ENCODE data around the gene LRTM1. TPM values are rescaled to one million over a fixed set of nuclear protein-coding genes. Genes with fewer than 3 reads are reported as not detected.
A peak's percentile ranks its signal among the peaks of the same experiment; 100 is the strongest.

Gene LRTM1
- total RNA-seq, 1 donor: not detected

DNA sequence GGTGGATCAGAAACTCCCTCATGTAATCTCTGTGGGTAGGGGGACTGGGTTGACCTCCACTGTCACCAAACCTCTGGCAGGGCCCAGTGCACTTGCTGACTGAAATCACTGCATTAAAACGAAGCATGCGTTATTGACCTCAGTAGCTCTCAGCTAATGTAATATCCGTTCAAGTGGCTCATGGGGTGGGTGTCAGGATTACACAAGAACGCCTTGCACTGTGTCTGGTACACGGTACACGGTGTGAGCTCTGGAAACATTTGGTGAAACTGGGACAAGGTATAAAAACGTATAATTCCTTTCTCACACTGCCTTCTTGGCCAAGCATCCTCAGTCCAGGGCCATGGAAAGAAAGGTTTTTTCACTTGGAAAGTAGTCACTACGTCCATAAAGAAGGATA, 11.9 kb downstream of the LRTM1 start:
- Histone ChIP-seq H3K4me1 (ENCODE audit: insufficient read depth, low read length) (peaks cover 7% of the 10 kb centered on the region), H3K27me3 (ENCODE audit: insufficient read depth, low read length) (no peaks in the 10 kb centered on the region), H3K9me3 (ENCODE audit: low read depth, low read length) (no peaks in the 10 kb centered on the region), H3K4me3 (ENCODE audit: insufficient read depth, low read length) (no peak overlapping the region), H3K79me2 (ENCODE audit: insufficient read depth, low read length) (no peaks in the 10 kb centered on the region), H3K36me3 (ENCODE audit: insufficient read depth, low read length) (no peaks in the 10 kb centered on the region), H3K4me2 (ENCODE audit: insufficient read depth, low read length) (no peak overlapping the region), H2AFZ (ENCODE audit: low read length) (no peak overlapping the region), H4K20me1 (ENCODE audit: insufficient read depth, low read length) (no peaks in the 10 kb centered on the region), H3K27ac (ENCODE audit: low read depth, low read length) (no peak overlapping the region)
- no peak for TF ChIP-seq CTCF (IDR thresholded peaks at IDR 0.05; ENCODE audit: extremely low read depth, low read depth, low read length)
- DNase-seq (ENCODE audit: insufficient read length, low spot score, missing footprints): no peak

- H3K4me2 ChIP-seq (ENCODE audit: insufficient read depth, low read length): no peak overlapping the region
- no peak for DNase-seq (ENCODE audit: insufficient read length, low spot score, missing footprints)
- no peak for TF ChIP-seq CTCF (IDR thresholded peaks at IDR 0.05; ENCODE audit: extremely low read depth, low read depth, low read length)
- no peak overlapping the region for H2AFZ ChIP-seq (ENCODE audit: low read length)
- H3K9me3 ChIP-seq (ENCODE audit: low read depth, low read length): no peaks in the 10 kb centered on the region
- H3K27ac ChIP-seq (ENCODE audit: low read depth, low read length): no peak overlapping the region
- H3K4me1 ChIP-seq (ENCODE audit: insufficient read depth, low read length): peaks cover 7% of the 10 kb centered on the region
- H3K4me3 ChIP-seq (ENCODE audit: insufficient read depth, low read length): no peak overlapping the region
- no peaks in the 10 kb centered on the region for H4K20me1 ChIP-seq (ENCODE audit: insufficient read depth, low read length)
- H3K79me2 ChIP-seq (ENCODE audit: insufficient read depth, low read length): no peaks in the 10 kb centered on the region
- H3K36me3 ChIP-seq (ENCODE audit: insufficient read depth, low read length): no peaks in the 10 kb centered on the region
- no peaks in the 10 kb centered on the region for H3K27me3 ChIP-seq (ENCODE audit: insufficient read depth, low read length)
Measured at GRCh38 chr3:54915181-54915580, 12.7 kb downstream of the LRTM1 start.

DNA sequence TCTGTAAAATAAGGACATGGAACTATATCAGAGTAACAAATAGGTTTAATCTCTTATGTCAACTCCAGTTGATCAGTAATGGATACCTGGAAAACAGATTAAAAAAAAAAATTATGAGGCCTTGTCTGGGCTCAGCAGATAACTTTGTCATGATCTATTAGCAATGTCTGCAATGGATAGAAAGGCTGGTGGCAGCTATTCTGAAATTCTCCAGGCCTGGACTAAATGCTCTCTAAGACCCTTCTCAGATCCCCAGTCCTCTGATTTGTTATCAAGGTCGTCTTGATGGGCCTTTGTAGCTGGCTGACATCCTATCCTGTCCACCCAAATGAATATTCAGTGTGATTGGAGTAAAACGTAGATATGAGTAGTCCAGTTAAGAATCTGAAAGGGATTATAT, 13.7 kb downstream of the LRTM1 start:
- DNase-seq (ENCODE audit: insufficient read length, low spot score, missing footprints): no peak
- Histone ChIP-seq H3K36me3 (ENCODE audit: insufficient read depth, low read length) (no peaks in the 10 kb centered on the region), H3K4me3 (ENCODE audit: insufficient read depth, low read length) (no peak overlapping the region), H3K79me2 (ENCODE audit: insufficient read depth, low read length) (no peaks in the 10 kb centered on the region), H3K4me1 (ENCODE audit: insufficient read depth, low read length) (peaks cover 10% of the 10 kb centered on the region), H2AFZ (ENCODE audit: low read length) (no peak overlapping the region), H3K27ac (ENCODE audit: low read depth, low read length) (no peak overlapping the region), H4K20me1 (ENCODE audit: insufficient read depth, low read length) (no peaks in the 10 kb centered on the region), H3K4me2 (ENCODE audit: insufficient read depth, low read length) (no peak overlapping the region), H3K9me3 (ENCODE audit: low read depth, low read length) (no peaks in the 10 kb centered on the region), H3K27me3 (ENCODE audit: insufficient read depth, low read length) (no peaks in the 10 kb centered on the region)
- no peak for TF ChIP-seq CTCF (IDR thresholded peaks at IDR 0.05; ENCODE audit: extremely low read depth, low read depth, low read length)

DNA sequence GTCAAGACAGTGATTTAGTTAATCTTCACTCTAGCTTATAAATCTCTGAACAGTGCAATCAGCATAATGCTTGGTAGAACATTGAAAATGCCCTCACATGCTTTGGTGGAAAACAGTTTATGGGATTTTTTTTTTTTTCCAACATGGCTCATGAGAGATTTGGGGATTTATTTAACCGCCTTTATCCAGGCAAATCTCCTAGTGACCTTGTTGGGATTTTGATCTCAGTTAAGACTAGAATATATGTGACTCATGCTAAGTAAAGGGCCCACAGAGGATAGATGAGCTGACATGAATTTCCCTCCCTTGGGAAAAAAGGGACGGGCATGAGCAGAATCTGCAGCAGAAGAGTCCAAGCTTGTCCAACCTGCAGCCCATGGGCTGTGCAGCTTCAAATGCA, 18.7 kb downstream of the LRTM1 start:
- Histone ChIP-seq H4K20me1 (ENCODE audit: insufficient read depth, low read length) (no peaks in the 10 kb centered on the region), H3K27me3 (ENCODE audit: insufficient read depth, low read length) (no peaks in the 10 kb centered on the region), H3K9me3 (ENCODE audit: low read depth, low read length) (no peaks in the 10 kb centered on the region), H2AFZ (ENCODE audit: low read length) (no peak overlapping the region), H3K4me1 (ENCODE audit: insufficient read depth, low read length) (peaks cover 20% of the 10 kb centered on the region), H3K36me3 (ENCODE audit: insufficient read depth, low read length) (no peaks in the 10 kb centered on the region), H3K27ac (ENCODE audit: low read depth, low read length) (no peak overlapping the region), H3K4me2 (ENCODE audit: insufficient read depth, low read length) (peak overlapping the region; percentile 17), H3K4me3 (ENCODE audit: insufficient read depth, low read length) (no peak overlapping the region), H3K79me2 (ENCODE audit: insufficient read depth, low read length) (no peaks in the 10 kb centered on the region)
- no peak for DNase-seq (ENCODE audit: insufficient read length, low spot score, missing footprints)
- TF ChIP-seq CTCF (IDR thresholded peaks at IDR 0.05; ENCODE audit: extremely low read depth, low read depth, low read length): no peak

All from osteoblast (primary cell).